Activated B cell treated with CpG ODN at 0.5 μM for 24 hours (primary cell): ENCODE data around the gene SCGB3A1. TPM values are rescaled to one million over a fixed set of nuclear protein-coding genes. Genes with fewer than 3 reads are reported as not detected.

ENCODE experiments used
- ATAC-seq: fragments of 200-7000 bp; cut with Tn5 transposase; one replicate; pipeline ENCODE4 v1.10.0; 2021; ENCODE audit warnings: low read depth, mild to moderate bottlenecking, moderate library complexity
- CTCF ChIA-PET: fragments of 350-600 bp; sonication (Branson Sonifier 250); formaldehyde crosslinking; loops from one replicate; lab custom pipeline; 2021; ENCODE audit warnings: antibody characterized with exemption; lab: Charles Lee
- POLR2A ChIA-PET: fragments of 350-600 bp; sonication (Branson Sonifier 250); formaldehyde crosslinking; loops from one replicate; lab custom pipeline; 2021; ENCODE audit warnings: antibody characterized with exemption; lab: Charles Lee
- DNase-seq: peaks from one replicate; pipeline ENCODE4 v3.0.0; 2022
- H3K27ac Mint-ChIP-seq: one replicate; pipeline ENCODE4 v1.8.0; 2020; ENCODE audit warnings: mixed read lengths
- H3K27me3 Mint-ChIP-seq: one replicate; pipeline ENCODE4 v1.8.0; 2021; ENCODE audit warnings: mixed read lengths
- H3K36me3 Mint-ChIP-seq: one replicate; pipeline ENCODE4 v1.8.0; 2021; ENCODE audit warnings: low read depth, mixed read lengths
- H3K4me1 Mint-ChIP-seq: one replicate; pipeline ENCODE4 v1.8.0; 2021; ENCODE audit warnings: mixed read lengths
- H3K4me3 Mint-ChIP-seq: one replicate; pipeline ENCODE4 v1.8.0; 2020; ENCODE audit warnings: mild to moderate bottlenecking, mixed read lengths
- H3K9me3 Mint-ChIP-seq: one replicate; pipeline ENCODE4 v1.8.0; 2020; ENCODE audit warnings: mixed read lengths
- CTCF ChIP-seq: fragments of 200-600 bp; IDR thresholded peaks from one replicate; pipeline ENCODE4 v1.8.0; 2022; ENCODE audit warnings: antibody characterized with exemption, mild to moderate bottlenecking
- intact Hi-C: fragments of 100-400 bp; cut with micrococcal nuclease; formaldehyde crosslinking; loops from one replicate; pipeline ENCODE4 v1.15.1; 2024
- total RNA-seq: library from RNA; stranded (reverse); gene quantifications from 2 replicates; pipeline ENCODE4 v1.2.3, GENCODE V29; 2022

The SCGB3A1 gene
- total RNA-seq, 1 donor from 2014 or later, result not detected

- DNase-seq, result peak; percentile 9
Measured at GRCh38 chr5:180599981-180600553, 8.8 kb upstream of the SCGB3A1 start.

DNA sequence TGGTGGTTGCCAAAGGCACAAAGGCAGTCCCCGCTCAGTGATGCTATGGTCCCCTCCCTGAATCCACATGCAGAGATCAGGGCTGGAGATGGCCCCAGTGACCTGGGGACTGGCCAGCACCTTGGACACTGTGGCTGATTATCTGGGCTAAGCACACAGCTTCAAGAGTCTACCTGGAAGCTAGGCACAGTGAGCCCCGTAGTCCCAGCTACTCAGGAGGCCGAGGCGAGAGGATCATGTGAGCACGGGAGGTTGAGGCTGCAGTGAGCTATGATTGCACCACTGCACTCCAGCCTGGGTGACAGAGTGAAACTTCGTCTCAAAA lies 8.3 kb upstream of the SCGB3A1 start:
- Mint-ChIP-seq H3K27me3 (no peaks in the 10 kb centered on the region), H3K4me3 (no peak overlapping the region), H3K4me1 (no peaks in the 10 kb centered on the region), H3K27ac (no peak overlapping the region), H3K9me3 (no peaks in the 10 kb centered on the region), H3K36me3 (no peaks in the 10 kb centered on the region)
- ATAC-seq (no peak), DNase-seq (no peak)
- intact Hi-C loops, result no loop called here
- ChIA-PET POLR2A (no interaction called here), CTCF (no interaction called here)
- TF ChIP-seq CTCF, result no peak

More at GRCh38 chr5:180599981-180600553, 8.8 kb upstream of the SCGB3A1 start:
- Mint-ChIP-seq H3K4me3 (no peak overlapping the region), H3K9me3 (no peaks in the 10 kb centered on the region), H3K36me3 (no peaks in the 10 kb centered on the region), H3K4me1 (no peaks in the 10 kb centered on the region), H3K27me3 (no peaks in the 10 kb centered on the region), H3K27ac (no peak overlapping the region)
- POLR2A ChIA-PET, result no interaction called here
- ATAC-seq, result no peak
- intact Hi-C loops, result no loop called here
- CTCF ChIA-PET, result no interaction called here
- no peak for TF ChIP-seq CTCF

DNA sequence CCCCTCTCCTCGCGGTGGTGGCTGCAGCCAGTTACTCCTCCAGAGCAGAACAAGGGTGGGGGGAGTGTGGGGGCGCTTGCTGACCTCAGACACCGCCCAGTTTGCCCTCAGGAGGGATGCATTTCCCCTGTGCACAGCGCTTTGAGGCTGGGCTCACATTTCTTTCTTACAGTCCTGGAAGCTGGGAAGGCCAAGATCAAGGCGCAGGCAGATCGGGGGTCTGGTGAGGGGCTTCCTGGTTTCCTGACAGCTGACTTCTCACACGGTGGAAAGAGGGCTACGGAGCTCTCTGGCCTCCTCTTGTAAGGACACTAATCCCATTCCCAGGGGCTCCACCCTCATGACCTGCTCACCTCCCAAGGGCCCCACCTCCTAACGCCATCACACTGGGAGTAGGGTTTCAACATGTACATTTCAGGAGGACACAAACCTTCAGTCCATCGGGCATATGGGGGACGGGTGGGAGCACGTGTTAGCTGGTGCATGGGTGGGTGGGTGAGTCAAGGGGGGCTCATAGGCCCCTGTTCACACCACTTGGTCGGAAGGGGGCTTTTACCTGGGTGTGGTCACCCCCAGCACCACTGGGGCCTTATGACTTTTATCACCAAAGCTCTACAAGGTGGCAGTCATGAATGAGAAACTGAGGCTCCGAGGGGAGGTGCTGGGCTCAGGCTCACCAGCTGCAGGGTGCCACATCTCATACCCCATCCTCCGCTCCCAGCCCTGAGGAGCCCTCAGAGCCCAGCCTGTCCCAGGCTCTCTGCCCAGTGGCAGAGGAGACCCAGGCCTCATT lies 7.7 kb upstream of the SCGB3A1 start:
- Mint-ChIP-seq H3K4me3 (no peak overlapping the region), H3K36me3 (no peaks in the 10 kb centered on the region), H3K9me3 (no peaks in the 10 kb centered on the region), H3K4me1 (no peaks in the 10 kb centered on the region), H3K27ac (no peak overlapping the region), H3K27me3 (no peaks in the 10 kb centered on the region)
- CTCF ChIA-PET, result no interaction called here
- POLR2A ChIA-PET, result no interaction called here
- TF ChIP-seq CTCF, result no peak
- no peak for DNase-seq
- ATAC-seq, result no peak
- intact Hi-C loops, result no loop called here

- Mint-ChIP-seq H3K27ac (no peak overlapping the region), H3K4me1 (no peaks in the 10 kb centered on the region), H3K9me3 (no peaks in the 10 kb centered on the region), H3K4me3 (no peak overlapping the region), H3K36me3 (no peaks in the 10 kb centered on the region), H3K27me3 (peaks cover 5% of the 10 kb centered on the region)
- ChIA-PET POLR2A (no interaction called here), CTCF (no interaction called here)
- ATAC-seq (no peak), DNase-seq (no peak)
- no peak for TF ChIP-seq CTCF
- intact Hi-C loops, result no loop called here
Measured at GRCh38 chr5:180598316-180598701, 7.0 kb upstream of the SCGB3A1 start.

DNA sequence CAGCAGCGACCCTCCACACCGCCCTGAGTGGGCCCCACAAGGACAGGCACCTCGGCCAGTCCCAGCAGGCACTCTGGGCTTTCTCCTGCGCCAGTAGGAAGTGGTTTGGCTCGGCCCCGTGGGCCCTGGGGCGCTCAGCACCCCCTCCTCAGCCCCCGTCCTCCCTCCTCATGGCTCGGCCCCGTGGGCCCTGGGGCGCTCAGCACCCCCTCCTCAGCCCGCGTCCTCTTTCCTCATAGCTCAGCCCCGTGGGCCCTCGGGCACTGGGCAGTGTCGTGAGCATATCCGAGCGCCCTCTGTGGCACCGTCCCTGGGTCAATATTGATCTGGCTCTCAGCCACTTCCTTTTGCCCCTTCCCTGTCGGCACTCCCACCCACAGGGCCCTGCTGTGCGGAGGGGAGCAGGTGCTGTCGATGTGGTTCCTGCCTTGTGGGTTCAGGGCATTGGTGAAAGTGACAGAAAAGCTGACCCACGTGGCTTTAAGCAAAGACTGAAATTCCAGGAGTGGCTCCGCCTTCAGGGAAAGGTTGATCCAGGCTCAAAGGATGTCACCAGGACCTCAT lies 5.5 kb upstream of the SCGB3A1 start:
- no peak for DNase-seq
- H3K27ac Mint-ChIP-seq, result no peak overlapping the region
- H3K27me3 Mint-ChIP-seq, result peaks cover 15% of the 10 kb centered on the region
- no peak overlapping the region for H3K4me3 Mint-ChIP-seq
- H3K36me3 Mint-ChIP-seq, result no peaks in the 10 kb centered on the region
- H3K4me1 Mint-ChIP-seq, result no peaks in the 10 kb centered on the region
- intact Hi-C loops, result no loop called here
- H3K9me3 Mint-ChIP-seq, result no peaks in the 10 kb centered on the region
- no peak for ATAC-seq
- TF ChIP-seq CTCF, result no peak
- ChIA-PET POLR2A (no interaction called here), CTCF (no interaction called here)
